ENCODE measurements around the gene POTEB2. TPM values are rescaled to one million over a fixed set of nuclear protein-coding genes. Genes with fewer than 3 reads are reported as not detected.

POTEB2 gene
- not detected in 5 replicates for total RNA-seq (2022; extraction: Qiagen RNA extraction)

DNA sequence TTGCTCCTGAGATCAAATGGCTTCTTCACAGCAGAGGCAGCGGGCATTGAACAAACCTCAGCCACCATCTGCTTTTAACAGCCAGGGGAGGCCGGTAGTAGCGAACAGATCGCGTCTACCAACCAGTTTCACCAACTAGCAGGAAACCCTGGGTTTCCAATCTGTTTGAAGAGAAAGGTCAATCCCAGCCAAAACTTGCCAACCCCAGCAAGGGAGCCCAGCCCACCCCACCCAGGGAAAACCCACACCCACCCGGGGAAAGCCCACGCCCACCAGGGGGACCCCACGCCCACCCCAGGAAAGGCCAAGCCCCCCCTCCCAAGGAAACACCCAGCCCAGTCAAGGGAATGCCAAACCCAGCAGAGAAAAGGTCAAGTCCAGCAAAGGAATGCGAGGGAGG, at the start of gene POTEB2:
Gene POTEB2, minus strand, starts transcription at position 101 of the 400 bp plus-strand sequence. Its CDS starts 33 bp downstream, at position 68.

All from A549 treated with dexamethasone at 1 μM for 4 hours (cell line).